ENCODE results near the gene PTX3.

PTX3 gene

DNA sequence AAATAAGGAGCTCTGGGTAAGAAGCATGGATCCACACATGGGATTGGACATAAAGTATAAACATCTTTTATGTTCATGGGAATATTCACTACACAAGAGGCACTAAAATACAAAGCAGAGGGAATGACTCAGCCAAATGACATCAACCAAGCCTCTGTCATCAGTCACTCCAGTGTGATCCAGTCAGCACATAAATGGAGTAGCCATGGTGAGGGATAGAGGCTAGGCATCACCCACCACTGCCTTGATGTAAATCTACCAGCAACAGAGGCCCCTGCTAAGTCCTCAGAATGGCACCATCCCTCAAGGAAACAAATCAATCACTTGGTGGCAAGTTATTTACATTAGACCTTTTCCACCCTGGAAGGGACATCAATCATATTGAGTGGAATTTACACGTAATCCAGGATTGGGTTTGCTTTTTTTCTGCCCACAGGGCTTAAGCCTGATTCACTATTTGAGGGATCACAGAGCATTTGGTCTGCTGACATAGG lies 39.3 kb downstream of the PTX3 start:
- DNase-seq (ENCODE audit: low spot score) = no peak

DNA sequence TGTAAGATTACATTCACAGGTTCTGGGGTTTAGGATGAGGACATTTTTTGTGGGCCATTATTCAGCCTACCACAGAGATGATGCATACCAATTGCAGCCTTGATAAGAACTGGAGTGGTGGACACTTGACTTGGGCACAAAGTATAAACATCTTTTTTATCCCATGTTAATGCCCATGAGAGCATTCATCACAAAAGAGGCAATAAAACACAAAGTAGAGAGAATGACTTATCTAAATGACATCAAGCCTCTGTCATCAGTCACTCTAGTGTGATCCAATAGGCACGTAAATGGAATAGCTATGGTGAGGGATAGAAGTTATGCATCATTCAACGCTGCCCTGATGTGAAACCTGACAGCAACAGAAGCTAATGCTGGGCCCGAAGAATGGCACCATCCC lies 40.8 kb downstream of the PTX3 start:
- DNase-seq (ENCODE audit: low spot score) = no peak

DNA sequence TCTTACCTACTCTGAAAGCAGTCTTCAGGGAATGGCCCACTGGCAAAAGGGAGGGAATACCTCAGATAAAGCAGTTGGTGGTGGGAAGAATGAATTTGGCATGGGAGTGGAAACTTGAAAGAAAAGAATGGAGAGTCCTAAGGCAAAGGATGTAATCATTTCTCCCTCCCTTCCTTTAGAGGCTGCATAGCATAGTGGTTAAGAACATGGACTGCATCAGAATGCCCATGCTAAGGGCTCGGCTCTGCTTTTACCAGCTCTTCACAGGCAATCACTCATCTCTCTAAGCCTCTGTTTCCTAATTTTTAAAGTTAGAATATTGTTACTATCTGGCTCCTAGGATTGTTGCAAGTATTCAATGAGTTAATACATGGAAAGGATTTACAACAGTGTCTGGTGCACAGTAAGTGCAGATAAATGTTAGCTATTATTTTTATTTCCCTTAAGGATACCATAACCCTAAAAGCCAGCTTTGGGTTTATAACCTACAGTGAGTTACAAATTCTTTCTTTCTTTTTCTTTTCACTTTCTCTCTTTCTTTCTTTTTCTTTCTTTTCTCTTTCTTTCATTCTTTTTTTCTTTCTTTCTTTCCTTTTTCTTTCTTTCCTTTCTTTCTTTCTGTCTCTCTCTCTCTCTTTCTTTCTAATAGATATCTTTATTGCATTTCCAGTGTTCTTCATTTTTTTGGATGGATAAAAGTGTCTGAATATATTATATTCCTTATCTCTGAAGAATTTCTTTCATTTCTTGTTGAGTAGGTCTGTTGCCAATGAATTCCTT lies 43.0 kb downstream of the PTX3 start:
- DNase-seq (ENCODE audit: low spot score) = no peak

DNA sequence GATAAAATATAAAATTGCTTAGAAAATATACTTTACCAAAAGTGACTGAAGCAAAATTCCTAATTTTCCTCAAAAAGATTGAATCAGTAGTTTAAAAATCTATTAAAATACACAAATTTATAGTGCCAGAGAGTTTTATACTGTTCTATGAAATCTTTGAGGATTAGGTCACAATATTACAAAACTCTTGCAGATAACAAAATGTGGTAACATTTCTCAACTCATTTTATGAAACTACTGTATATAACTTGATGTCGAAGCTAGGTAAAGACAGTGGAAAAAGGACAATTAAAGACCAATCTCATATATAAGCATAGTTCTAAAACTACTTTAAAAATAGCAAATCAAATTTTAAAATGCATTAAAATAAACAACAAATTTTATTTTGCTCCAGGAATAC lies 50.7 kb downstream of the PTX3 start:
- DNase-seq (ENCODE audit: low spot score) = no peak

DNA sequence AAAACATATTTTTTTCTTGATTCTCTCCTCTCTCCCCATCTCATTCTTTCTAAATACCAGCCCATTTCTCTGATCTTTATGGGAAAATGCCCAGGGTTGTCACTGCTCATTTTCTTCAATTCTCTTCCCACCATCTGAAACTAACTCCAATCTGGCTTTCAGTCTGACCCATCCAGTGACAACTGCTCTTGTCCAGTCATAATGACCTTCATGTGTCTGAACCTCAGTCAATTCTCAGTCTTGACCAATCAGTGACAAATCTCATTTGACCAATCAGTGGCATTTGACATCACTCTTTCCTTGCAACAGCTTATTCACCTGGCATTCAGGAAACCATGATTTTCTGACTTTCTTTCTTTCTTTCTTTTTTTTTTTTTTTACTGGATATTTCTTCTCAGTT lies 51.5 kb downstream of the PTX3 start:
- no peak for DNase-seq (ENCODE audit: low spot score)

DNA sequence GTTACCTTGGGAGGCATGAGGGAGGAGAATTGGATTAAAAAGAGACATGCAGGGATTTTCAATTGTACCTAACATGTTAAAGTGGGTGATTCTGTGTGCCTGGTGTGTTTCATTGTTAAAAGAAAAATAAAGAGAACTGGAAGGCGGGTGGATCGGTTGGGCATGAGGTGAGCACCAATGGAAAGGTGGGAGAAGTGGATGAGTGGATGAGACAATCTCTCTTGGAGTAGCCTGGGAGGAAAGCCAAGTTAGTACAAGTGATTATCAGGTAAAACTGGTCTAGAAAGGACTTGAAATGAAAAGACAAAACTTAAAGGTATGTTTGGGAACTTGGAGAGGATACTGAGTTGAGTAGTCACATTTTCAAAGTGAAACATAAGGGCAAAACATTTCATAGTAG lies 54.5 kb downstream of the PTX3 start:
- DNase-seq (ENCODE audit: low spot score) = no peak

All from hematopoietic multipotent progenitor cell treated with erythropoietin and hydrocortisone succinate and interleukin-3 and kit ligand, for 17 days (in vitro differentiated cells).